Measurements from ENCODE around the gene PGK1. TPM values are rescaled to one million over a fixed set of nuclear protein-coding genes. Genes with fewer than 3 reads are reported as not detected.
A peak's percentile ranks its signal among the peaks of the same experiment; 100 is the strongest.
"Not testable (repeated sequence)": the region's sequence is repeated elsewhere in the genome, so short reads cannot be mapped to it uniquely, and the experiment has no call there.

PGK1 gene
- total RNA-seq (100 to 1,000 TPM; 270 to 420 TPM), polyA plus RNA-seq (ENCODE audit: insufficient read length in 6 of 6) (100 to 1,000 TPM; 277 to 378 (median 293) TPM)
- long read RNA-seq, donor 1, full-length matches to known transcripts = 132 of 260 reads
- long read RNA-seq, donor 1, partial matches to known transcripts = 119 of 260 reads
- long read RNA-seq, donor 1, other reads (novel, unspliced or antisense) = 9 of 260 reads
- long read RNA-seq, donor 2, full-length matches to known transcripts = 112 of 239 reads
- long read RNA-seq, donor 2, partial matches to known transcripts = 121 of 239 reads
- long read RNA-seq, donor 2, other reads (novel, unspliced or antisense) = 6 of 239 reads
- long read RNA-seq, donor 3, full-length matches to known transcripts = 126 of 181 reads
- long read RNA-seq, donor 3, partial matches to known transcripts = 55 of 181 reads
- long read RNA-seq, donor 3, other reads (novel, unspliced or antisense) = 0 of 181 reads
- long read RNA-seq, donor 4, full-length matches to known transcripts = 281 of 298 reads
- long read RNA-seq, donor 4, partial matches to known transcripts = 7 of 298 reads
- long read RNA-seq, donor 4, other reads (novel, unspliced or antisense) = 10 of 298 reads
- long read RNA-seq, donor 5, full-length matches to known transcripts = 118 of 200 reads
- long read RNA-seq, donor 5, partial matches to known transcripts = 75 of 200 reads
- long read RNA-seq, donor 5, other reads (novel, unspliced or antisense) = 7 of 200 reads
- long read RNA-seq, donor 6, full-length matches to known transcripts = 115 of 205 reads
- long read RNA-seq, donor 6, partial matches to known transcripts = 84 of 205 reads
- long read RNA-seq, donor 6, other reads (novel, unspliced or antisense) = 6 of 205 reads
- long read RNA-seq, donor 7, full-length matches to known transcripts = 49 of 81 reads
- long read RNA-seq, donor 7, partial matches to known transcripts = 32 of 81 reads
- long read RNA-seq, donor 7, other reads (novel, unspliced or antisense) = 0 of 81 reads
- long read RNA-seq, donor 8, full-length matches to known transcripts = 91 of 150 reads
- long read RNA-seq, donor 8, partial matches to known transcripts = 51 of 150 reads
- long read RNA-seq, donor 8, other reads (novel, unspliced or antisense) = 8 of 150 reads
- long read RNA-seq, donor 9 = 0 reads
- long read RNA-seq, donor 10, full-length matches to known transcripts = 634 of 658 reads
- long read RNA-seq, donor 10, partial matches to known transcripts = 13 of 658 reads
- long read RNA-seq, donor 10, other reads (novel, unspliced or antisense) = 11 of 658 reads
- long read RNA-seq, donor 11, full-length matches to known transcripts = 140 of 239 reads
- long read RNA-seq, donor 11, partial matches to known transcripts = 89 of 239 reads
- long read RNA-seq, donor 11, other reads (novel, unspliced or antisense) = 10 of 239 reads
- long read RNA-seq, donor 12, full-length matches to known transcripts = 106 of 144 reads
- long read RNA-seq, donor 12, partial matches to known transcripts = 38 of 144 reads
- long read RNA-seq, donor 12, other reads (novel, unspliced or antisense) = 0 of 144 reads

- ATAC-seq = peak; percentile 97
Observed at GRCh38 chrX:78103623-78104446, at the start of gene PGK1. TSS of gene PGK1 (plus strand) at chrX:78104248. CDS start at chrX:78104341, 93 bp downstream.

GRCh38 chrX:78063687-78064086, 40.4 kb upstream of the PGK1 start:
- Histone ChIP-seq H3K4me3 (no peak overlapping the region), H3K27ac (no peak overlapping the region), H3K36me3 (no peaks in the 10 kb centered on the region), H3K27me3 (no peaks in the 10 kb centered on the region), H3K9me3 (peaks cover under 1 to 4% of the 10 kb centered on the region in 2 donors), H3K4me1 (no peaks in the 10 kb centered on the region)
- DNase-seq (no peak), ATAC-seq (no peak)
- intact Hi-C loops (cut with DNase I) = no loop called here
- TF ChIP-seq, protein P1, sequence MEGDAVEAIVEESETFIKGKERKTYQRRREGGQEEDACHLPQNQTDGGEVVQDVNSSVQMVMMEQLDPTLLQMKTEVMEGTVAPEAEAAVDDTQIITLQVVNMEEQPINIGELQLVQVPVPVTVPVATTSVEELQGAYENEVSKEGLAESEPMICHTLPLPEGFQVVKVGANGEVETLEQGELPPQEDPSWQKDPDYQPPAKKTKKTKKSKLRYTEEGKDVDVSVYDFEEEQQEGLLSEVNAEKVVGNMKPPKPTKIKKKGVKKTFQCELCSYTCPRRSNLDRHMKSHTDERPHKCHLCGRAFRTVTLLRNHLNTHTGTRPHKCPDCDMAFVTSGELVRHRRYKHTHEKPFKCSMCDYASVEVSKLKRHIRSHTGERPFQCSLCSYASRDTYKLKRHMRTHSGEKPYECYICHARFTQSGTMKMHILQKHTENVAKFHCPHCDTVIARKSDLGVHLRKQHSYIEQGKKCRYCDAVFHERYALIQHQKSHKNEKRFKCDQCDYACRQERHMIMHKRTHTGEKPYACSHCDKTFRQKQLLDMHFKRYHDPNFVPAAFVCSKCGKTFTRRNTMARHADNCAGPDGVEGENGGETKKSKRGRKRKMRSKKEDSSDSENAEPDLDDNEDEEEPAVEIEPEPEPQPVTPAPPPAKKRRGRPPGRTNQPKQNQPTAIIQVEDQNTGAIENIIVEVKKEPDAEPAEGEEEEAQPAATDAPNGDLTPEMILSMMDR (IDR thresholded peaks at IDR 0.05) = no peak

More at GRCh38 chrX:78103623-78104446, at the start of gene PGK1:
- peak; percentile 91 to 97 (median 96) for DNase-seq
- peak within 1 kb of the TSS; percentile 48 to 67 for H3K4me3 ChIP-seq
- no peaks in the 10 kb centered on the region for H3K36me3 ChIP-seq
- no peaks in the 10 kb centered on the region for H3K9me3 ChIP-seq
- no peaks in the 10 kb centered on the region for H3K27me3 ChIP-seq
- TF ChIP-seq, protein P1 (IDR thresholded peaks at IDR 0.05) = no peak
- intact Hi-C loops (cut with DNase I) = loop anchor here in 1 of 2 donors (5.0 kb wide), 1 partner anchor 197 kb away; no protein-coding TSS in a partner anchor
- H3K4me1 ChIP-seq = peaks cover 7 to 35% of the 10 kb centered on the region in 2 donors
- peak within 1 kb of the TSS; percentile 92 to 97 for H3K27ac ChIP-seq

DNA sequence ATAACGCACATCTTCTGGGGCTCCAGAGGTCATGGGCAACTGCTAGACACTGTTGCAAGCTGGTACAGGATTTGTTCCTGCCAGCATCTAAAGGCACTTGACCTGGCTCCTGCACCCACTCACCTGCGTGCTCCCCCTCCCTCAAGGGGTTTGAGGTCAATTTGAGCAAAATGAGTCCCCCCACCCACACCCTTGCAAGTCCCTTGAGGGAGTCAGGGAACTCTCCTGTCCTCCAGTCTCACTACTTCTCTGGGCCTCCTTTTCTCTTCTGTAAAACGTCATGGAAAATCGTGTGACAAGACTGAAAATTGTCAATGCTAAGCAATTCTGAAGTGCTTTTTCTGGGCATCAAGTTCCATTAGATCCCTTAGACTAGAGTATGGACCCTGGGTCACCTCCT, 39.9 kb upstream of the PGK1 start:
- TF ChIP-seq, protein P1 (IDR thresholded peaks at IDR 0.05) = no peak
- Histone ChIP-seq H3K9me3 (peaks cover 3 to 4% of the 10 kb centered on the region in 2 donors), H3K4me1 (no peaks in the 10 kb centered on the region), H3K36me3 (no peaks in the 10 kb centered on the region), H3K27me3 (no peaks in the 10 kb centered on the region), H3K4me3 (no peak overlapping the region), H3K27ac (no peak overlapping the region)
- intact Hi-C loops (cut with DNase I) = no loop called here
- ATAC-seq (no peak), DNase-seq (no peak)

DNA sequence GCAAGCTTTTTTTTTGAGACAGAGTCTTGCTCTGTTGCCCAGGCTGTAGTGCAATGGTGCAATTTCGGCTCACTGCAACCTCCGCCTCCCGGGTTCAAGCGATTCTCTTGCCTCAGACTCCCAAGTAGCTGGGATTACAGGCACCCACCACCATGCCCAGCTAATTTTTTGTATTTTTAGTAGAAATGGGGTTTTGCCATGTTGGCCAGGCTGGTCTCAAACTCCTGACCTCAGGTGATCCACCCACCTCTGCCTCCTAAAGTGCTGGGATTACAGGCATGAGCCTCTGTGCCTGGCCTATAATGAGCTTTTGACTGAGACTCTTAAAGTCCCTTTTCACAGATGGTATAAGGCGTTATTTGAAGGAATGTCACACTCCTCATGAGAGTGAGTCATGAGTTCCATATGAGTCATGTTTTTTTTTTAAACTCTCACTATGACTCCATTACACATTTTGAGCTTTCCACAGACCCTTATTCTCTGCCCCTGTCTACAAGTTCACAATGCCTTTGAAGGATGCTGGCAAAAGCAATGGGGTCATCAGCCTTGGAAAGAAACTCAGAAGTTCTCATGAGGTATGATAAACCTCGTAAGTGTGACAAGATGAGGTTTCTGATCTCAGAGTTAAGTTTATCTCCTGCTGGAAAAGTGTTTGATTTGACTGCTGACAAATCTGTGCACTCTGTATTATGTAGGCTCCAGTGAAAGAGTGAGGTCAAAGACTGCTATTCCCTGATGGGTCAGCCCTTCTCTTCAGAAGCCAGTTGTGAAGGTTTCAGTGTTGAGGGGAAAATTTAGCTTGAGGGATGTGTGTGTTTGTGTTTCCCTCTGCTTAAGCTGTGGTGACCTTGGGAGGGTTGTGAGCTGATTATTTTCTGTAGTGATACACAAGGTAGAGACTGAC, 39.1 kb upstream of the PGK1 start:
- peak overlapping the region in 1 of 2 donors; percentile 16 for H3K27ac ChIP-seq
- H3K4me1 ChIP-seq; H3K4me3 ChIP-seq; H3K36me3 ChIP-seq; H3K9me3 ChIP-seq; H3K27me3 ChIP-seq; intact Hi-C loops (cut with DNase I): not testable (repeated sequence)
- ATAC-seq = peak; percentile 81
- DNase-seq = peak in 1 of 4 donors; percentile 10
